PC-3 (cell line): ENCODE results near the gene CPEB1. TPM values are rescaled to one million over a fixed set of nuclear protein-coding genes. Genes with fewer than 3 reads are reported as not detected.
"Not testable (repeated sequence)": the region's sequence is repeated elsewhere in the genome, so short reads cannot be mapped to it uniquely, and the experiment has no call there.

Experiments
- ATAC-seq: fragments of 200-7000 bp; cut with Tn5 transposase; 2 replicates; pipeline ENCODE4 v1.9.1; 2020; ENCODE audit warnings: mild to moderate bottlenecking, moderate library complexity
- BruUV-seq: library from RNA; stranded (reverse); fragments of 400-500 nt; replicated peaks from 2 replicates; lab custom pipeline; 2021; lab: Mats Ljungman, UMichigan
- CTCF ChIA-PET: fragments of 300-600 bp; sonication (Branson Sonifier 250); formaldehyde crosslinking; loops from one replicate; lab custom pipeline; 2022; ENCODE audit warnings: antibody characterized with exemption; lab: Charles Lee
- POLR2A ChIA-PET: fragments of 300-600 bp; sonication (Branson Sonifier 250); formaldehyde crosslinking; loops from one replicate; lab custom pipeline; 2022; ENCODE audit warnings: antibody characterized with exemption; ENCODE audit not compliant: unreplicated experiment; lab: Charles Lee
- DNase-seq: peaks from one replicate; pipeline ENCODE4 v3.0.0-alpha.2; 2015
- H2AFZ ChIP-seq: fragments of 300-600 bp; sonication (generic); 2 replicates; pipeline ENCODE4 v1.6.0; 2016; ENCODE audit warnings: antibody characterized with exemption, low read length
- H3F3A ChIP-seq: fragments of 300-600 bp; sonication (generic); one replicate; pipeline ENCODE4 v1.6.0; 2017; ENCODE audit warnings: antibody characterized with exemption, low read length, control low read depth, mild to moderate bottlenecking; ENCODE audit not compliant: unreplicated experiment
- H3K27ac ChIP-seq: fragments of 300-600 bp; sonication (generic); 2 replicates; pipeline ENCODE4 v1.5.1; 2016; ENCODE audit warnings: mild to moderate bottlenecking, low read length
- H3K27me3 ChIP-seq: fragments of 300-600 bp; sonication (generic); 2 replicates; pipeline ENCODE4 v1.6.1; 2016; ENCODE audit warnings: low read length, mixed read lengths
- H3K36me3 ChIP-seq: fragments of 300-600 bp; sonication (generic); 2 replicates; pipeline ENCODE4 v1.6.1; 2016; ENCODE audit warnings: low read depth, mixed run types, low read length, mixed read lengths
- H3K4me1 ChIP-seq: fragments of 300-600 bp; sonication (generic); 2 replicates; pipeline ENCODE4 v1.5.1; 2016; ENCODE audit warnings: low read length; ENCODE audit not compliant: insufficient read depth
- H3K4me2 ChIP-seq: fragments of 300-600 bp; sonication (generic); 2 replicates; pipeline ENCODE4 v1.6.0; 2016; ENCODE audit warnings: low read length
- H3K4me3 ChIP-seq: fragments of 300-600 bp; sonication (generic); 2 replicates; pipeline ENCODE4 v1.5.1; 2016; ENCODE audit warnings: mild to moderate bottlenecking, low read length, mixed read lengths
- H3K79me2 ChIP-seq: fragments of 300-600 bp; sonication (generic); 2 replicates; pipeline ENCODE4 v1.6.1; 2017; ENCODE audit warnings: low read length, mixed read lengths
- H3K9ac ChIP-seq: fragments of 300-600 bp; sonication (generic); 2 replicates; pipeline ENCODE4 v1.6.0; 2016; ENCODE audit warnings: mild to moderate bottlenecking, low read length
- H3K9me2 ChIP-seq: fragments of 300-600 bp; sonication (generic); replicated peaks from 2 replicates; pipeline ENCODE4 v1.6.1; 2016; ENCODE audit warnings: mixed run types, low read length, mixed read lengths
- H3K9me3 ChIP-seq: fragments of 300-600 bp; sonication (generic); 2 replicates; pipeline ENCODE4 v1.6.1; 2016; ENCODE audit warnings: low read length, mixed read lengths
- H4K20me1 ChIP-seq: fragments of 300-600 bp; sonication (generic); 2 replicates; pipeline ENCODE4 v1.6.1; 2016; ENCODE audit warnings: low read length, mixed read lengths
- intact Hi-C: fragments of 100-400 bp; cut with micrococcal nuclease; formaldehyde crosslinking; loops from 2 replicates; pipeline ENCODE4 v1.9.0; 2023
- total RNA-seq: library from RNA; depleted of rRNA; stranded (reverse); fragments of >200 nt; gene quantifications from 2 replicates; pipeline ENCODE4 v1.2.3, GENCODE V29; 2014; rRNA removed

The CPEB1 gene
- total RNA-seq, 1 experiment from 2014 or later = 3.3 TPM

- H3K9me3 ChIP-seq, BruUV-seq, H3K4me1 ChIP-seq, H3K4me2 ChIP-seq, DNase-seq, H3K27ac ChIP-seq, H3K27me3 ChIP-seq, H3K9me2 ChIP-seq, CTCF ChIA-PET, POLR2A ChIA-PET, H3K4me3 ChIP-seq, H3F3A ChIP-seq, H4K20me1 ChIP-seq, H3K9ac ChIP-seq, H3K36me3 ChIP-seq, H2AFZ ChIP-seq, intact Hi-C loops: not testable (repeated sequence)
- ATAC-seq = peak; percentile 64
- H3K79me2 ChIP-seq = peaks cover 20% of the 10 kb centered on the region; the same call in 1 of the 2 replicates
These were observed 144.3 kb downstream of the CPEB1 start for GRCh38 chr15:82502700-82503339.

GRCh38 chr15:82500772-82501171, 146.4 kb downstream of the CPEB1 start:
- CTCF ChIA-PET, ATAC-seq, intact Hi-C loops, H3K4me1 ChIP-seq, H3K9ac ChIP-seq, H3K27ac ChIP-seq, H4K20me1 ChIP-seq, H3K4me2 ChIP-seq, DNase-seq, H3K36me3 ChIP-seq, BruUV-seq, H3K4me3 ChIP-seq, POLR2A ChIA-PET, H3K9me2 ChIP-seq, H3F3A ChIP-seq, H3K27me3 ChIP-seq, H3K9me3 ChIP-seq, H2AFZ ChIP-seq: not testable (repeated sequence)
- H3K79me2 ChIP-seq = peaks cover 17% of the 10 kb centered on the region; the same call in 1 of the 2 replicates

GRCh38 chr15:82497978-82498377, 149.2 kb downstream of the CPEB1 start:
- H2AFZ ChIP-seq, CTCF ChIA-PET, H3F3A ChIP-seq, H4K20me1 ChIP-seq, H3K9ac ChIP-seq, intact Hi-C loops, H3K9me2 ChIP-seq, POLR2A ChIA-PET, H3K9me3 ChIP-seq, H3K4me2 ChIP-seq, H3K36me3 ChIP-seq, H3K27ac ChIP-seq, BruUV-seq, H3K4me1 ChIP-seq, H3K27me3 ChIP-seq, H3K4me3 ChIP-seq: not testable (repeated sequence)
- peaks cover 14% of the 10 kb centered on the region; the same call in 1 of the 2 replicates for H3K79me2 ChIP-seq
- peak; percentile 82 for ATAC-seq
- DNase-seq = peak; percentile 12

Other genes with a start within 250 kb of the CPEB1 start
- 5.6 and 8.1 TPM in 2 replicates for gene GOLGA6L9, start 217.5 kb downstream of the CPEB1 start, total RNA-seq
- 2,156 and 3,194 TPM in 2 replicates for gene RPS17, start 106.9 kb downstream of the CPEB1 start, total RNA-seq
- gene AP3B2, start 62.5 kb upstream of the CPEB1 start, total RNA-seq = 0.47 TPM in 1 of 2 replicates, not detected in the other
- not detected in 2 replicates for gene FSD2, start 158.7 kb upstream of the CPEB1 start, total RNA-seq
- gene WHAMM, start 162.3 kb upstream of the CPEB1 start, total RNA-seq = 4.5 and 4.6 TPM in 2 replicates